NB4 (cell line): ENCODE results near the gene STKLD1.

Source experiments
- POLR2A ChIP-seq: IDR thresholded peaks from 2 replicates; pipeline ENCODE4 v1.6.1; 2011; ENCODE audit warnings: mild to moderate bottlenecking; ENCODE audit not compliant: insufficient read length; ENCODE audit errors: extremely low read depth
- TF ChIP-seq, protein P1 (sequence below): IDR thresholded peaks from one replicate; pipeline ENCODE4 v1.5.1; 2012; ENCODE audit warnings: low read depth, low read length

GRCh38 chr9:133344979-133345378 is 31.2 kb upstream of the STKLD1 start:
- TF ChIP-seq, protein P1, sequence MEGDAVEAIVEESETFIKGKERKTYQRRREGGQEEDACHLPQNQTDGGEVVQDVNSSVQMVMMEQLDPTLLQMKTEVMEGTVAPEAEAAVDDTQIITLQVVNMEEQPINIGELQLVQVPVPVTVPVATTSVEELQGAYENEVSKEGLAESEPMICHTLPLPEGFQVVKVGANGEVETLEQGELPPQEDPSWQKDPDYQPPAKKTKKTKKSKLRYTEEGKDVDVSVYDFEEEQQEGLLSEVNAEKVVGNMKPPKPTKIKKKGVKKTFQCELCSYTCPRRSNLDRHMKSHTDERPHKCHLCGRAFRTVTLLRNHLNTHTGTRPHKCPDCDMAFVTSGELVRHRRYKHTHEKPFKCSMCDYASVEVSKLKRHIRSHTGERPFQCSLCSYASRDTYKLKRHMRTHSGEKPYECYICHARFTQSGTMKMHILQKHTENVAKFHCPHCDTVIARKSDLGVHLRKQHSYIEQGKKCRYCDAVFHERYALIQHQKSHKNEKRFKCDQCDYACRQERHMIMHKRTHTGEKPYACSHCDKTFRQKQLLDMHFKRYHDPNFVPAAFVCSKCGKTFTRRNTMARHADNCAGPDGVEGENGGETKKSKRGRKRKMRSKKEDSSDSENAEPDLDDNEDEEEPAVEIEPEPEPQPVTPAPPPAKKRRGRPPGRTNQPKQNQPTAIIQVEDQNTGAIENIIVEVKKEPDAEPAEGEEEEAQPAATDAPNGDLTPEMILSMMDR = no peak
- TF ChIP-seq POLR2A = no peak
